Esophagus muscularis mucosa (tissue), 4 donors: Measurements from ENCODE around the gene EPB41.

ENCODE experiments used
- EP300 ChIP-seq: sonication (generic); formaldehyde crosslinking; IDR thresholded peaks from one replicate; pipeline ENCODE4 v1.6.1; 2017; ENCODE audit warnings: antibody characterized with exemption
- POLR2A ChIP-seq: fragments of 450-650 bp; IDR thresholded peaks from one replicate; pipeline ENCODE4 v1.6.1; 2017; ENCODE audit warnings: antibody characterized with exemption, moderate library complexity, mild to moderate bottlenecking, low read depth
- TF ChIP-seq, protein P1 (sequence below), 3 experiments: fragments of 200-600 bp in 2 of 3; fragments of 450-650 bp in 1 of 3; sonication (generic) in 2 of 3; IDR thresholded peaks; one replicate each; pipeline ENCODE4 v1.5.1; 2017 to 2019; ENCODE audit warnings: antibody characterized with exemption in 3 of 3, mild to moderate bottlenecking in 2 of 3, moderate library complexity in 1 of 3

DNA sequence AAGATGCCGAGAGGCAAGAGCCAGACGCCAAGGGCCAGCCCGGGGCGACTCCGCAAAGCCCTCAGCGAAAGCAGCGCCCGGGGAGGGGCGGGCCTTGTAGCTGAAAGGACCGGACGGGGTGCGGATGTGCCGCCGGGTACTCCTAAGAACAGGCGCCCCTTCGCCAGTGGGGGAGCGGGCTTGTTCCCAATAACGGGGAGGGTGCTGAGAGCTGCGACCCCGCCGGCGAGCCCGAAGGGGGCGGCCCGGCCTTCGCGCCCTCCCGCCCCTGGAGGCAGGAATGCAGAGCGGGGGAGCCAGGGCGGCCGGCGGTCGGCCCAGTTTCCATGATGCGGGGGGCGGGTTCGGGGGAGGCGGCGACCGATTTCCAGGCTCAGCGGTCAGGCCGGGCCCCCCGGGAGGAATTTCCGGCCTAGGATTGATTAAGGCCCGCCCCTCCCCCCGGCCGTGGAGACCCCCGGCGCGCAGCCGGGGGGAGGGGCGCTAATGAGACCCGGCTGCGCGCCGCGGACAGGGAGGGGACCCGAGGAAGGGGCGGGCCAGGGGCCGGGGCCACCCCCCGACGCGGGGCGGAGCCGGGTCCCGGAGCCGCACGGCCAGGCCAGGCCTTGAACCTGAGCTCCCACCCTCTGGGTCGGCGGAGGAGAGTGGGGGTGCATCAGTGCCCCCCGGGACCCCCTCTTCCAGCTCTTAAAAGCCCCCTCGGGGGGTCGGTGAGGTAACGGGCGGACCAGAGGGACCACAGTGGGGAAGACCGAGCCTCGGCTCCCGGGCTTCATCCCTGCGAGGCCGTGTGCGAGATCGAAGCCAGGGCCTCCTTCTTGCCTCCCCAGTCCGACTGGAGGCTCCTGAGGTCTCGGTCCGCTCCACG lies 210.2 kb downstream of the EPB41 start:
- TF ChIP-seq, protein P1, sequence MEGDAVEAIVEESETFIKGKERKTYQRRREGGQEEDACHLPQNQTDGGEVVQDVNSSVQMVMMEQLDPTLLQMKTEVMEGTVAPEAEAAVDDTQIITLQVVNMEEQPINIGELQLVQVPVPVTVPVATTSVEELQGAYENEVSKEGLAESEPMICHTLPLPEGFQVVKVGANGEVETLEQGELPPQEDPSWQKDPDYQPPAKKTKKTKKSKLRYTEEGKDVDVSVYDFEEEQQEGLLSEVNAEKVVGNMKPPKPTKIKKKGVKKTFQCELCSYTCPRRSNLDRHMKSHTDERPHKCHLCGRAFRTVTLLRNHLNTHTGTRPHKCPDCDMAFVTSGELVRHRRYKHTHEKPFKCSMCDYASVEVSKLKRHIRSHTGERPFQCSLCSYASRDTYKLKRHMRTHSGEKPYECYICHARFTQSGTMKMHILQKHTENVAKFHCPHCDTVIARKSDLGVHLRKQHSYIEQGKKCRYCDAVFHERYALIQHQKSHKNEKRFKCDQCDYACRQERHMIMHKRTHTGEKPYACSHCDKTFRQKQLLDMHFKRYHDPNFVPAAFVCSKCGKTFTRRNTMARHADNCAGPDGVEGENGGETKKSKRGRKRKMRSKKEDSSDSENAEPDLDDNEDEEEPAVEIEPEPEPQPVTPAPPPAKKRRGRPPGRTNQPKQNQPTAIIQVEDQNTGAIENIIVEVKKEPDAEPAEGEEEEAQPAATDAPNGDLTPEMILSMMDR (IDR thresholded peaks at IDR 0.05), result peak; percentile 89 to 90 (median 90)
- TF ChIP-seq EP300 (no peak), POLR2A (peak; percentile 51)
